IgD-negative memory B cell (primary cell): ENCODE results near the gene TMEM9. TPM values are rescaled to one million over a fixed set of nuclear protein-coding genes. Genes with fewer than 3 reads are reported as not detected.

Experiments
- H3K27ac Mint-ChIP-seq, 3 donors: one replicate each; pipeline ENCODE4 v1.8.0; 2020 to 2022; ENCODE audit warnings: mild to moderate bottlenecking in 3 of 3, mixed read lengths in 3 of 3, moderate library complexity in 1 of 3
- H3K27me3 Mint-ChIP-seq: one replicate; pipeline ENCODE4 v1.8.0; 2021; ENCODE audit warnings: mixed read lengths
- H3K36me3 Mint-ChIP-seq: one replicate; pipeline ENCODE4 v1.8.0; 2020; ENCODE audit warnings: mild to moderate bottlenecking, mixed read lengths
- H3K4me1 Mint-ChIP-seq, 3 donors: one replicate each; pipeline ENCODE4 v1.8.0; 2020 to 2022; ENCODE audit warnings: mixed read lengths in 3 of 3, mild to moderate bottlenecking in 1 of 3
- H3K4me3 Mint-ChIP-seq, 4 donors: one replicate each; pipeline ENCODE4 v1.8.0; 2020 to 2022; ENCODE audit warnings: mild to moderate bottlenecking in 4 of 4, mixed read lengths in 4 of 4, moderate library complexity in 3 of 4
- H3K9me3 Mint-ChIP-seq, 3 donors: one replicate each; pipeline ENCODE4 v1.8.0; 2020 to 2021; ENCODE audit warnings: mixed read lengths in 3 of 3, mild to moderate bottlenecking in 1 of 3
- polyA plus RNA-seq: library from polyadenylated mRNA; unstranded; fragments of 300-500 nt; fragmentation: Illumina TruSeq; gene quantifications from one replicate; pipeline ENCODE4 v1.2.3, GENCODE V29; 2021

The TMEM9 gene
- polyA plus RNA-seq, 1 donor from 2014 or later = 25.4 TPM

DNA sequence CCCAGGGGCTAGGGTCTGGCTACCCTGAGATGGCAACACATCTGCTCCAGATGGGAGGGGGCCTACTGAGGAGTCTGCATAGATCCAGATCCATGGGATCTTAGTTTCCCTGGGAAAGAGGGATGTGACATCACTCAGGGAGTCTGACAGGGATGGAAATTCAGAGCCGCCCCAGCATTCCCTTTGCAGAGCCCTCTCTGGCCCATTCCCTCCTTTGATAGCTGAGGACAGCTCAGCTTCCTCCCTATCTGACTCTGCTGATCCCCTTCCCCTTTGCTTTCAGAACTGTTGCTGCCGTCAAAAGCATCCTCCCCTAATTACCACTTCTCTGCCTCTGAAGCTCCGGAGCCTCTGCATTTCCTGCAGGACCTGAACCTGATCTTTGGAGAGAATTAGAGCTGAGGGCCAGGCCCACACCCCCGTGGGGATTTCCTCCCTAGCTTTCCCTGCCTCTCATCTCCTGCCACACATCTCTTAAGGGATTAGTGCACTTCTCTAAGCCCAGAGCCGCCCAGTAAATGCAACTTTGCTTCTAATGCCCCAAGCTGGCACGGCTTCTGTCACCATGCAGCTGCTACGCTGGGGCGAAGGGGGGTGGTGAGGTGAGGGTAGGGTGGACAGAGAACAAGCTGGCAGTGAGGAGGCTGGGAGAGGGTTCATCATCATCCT lies 17.8 kb downstream of the TMEM9 start:
- Mint-ChIP-seq H3K27ac (no peak overlapping the region), H3K4me3 (no peak overlapping the region), H3K27me3 (no peaks in the 10 kb centered on the region), H3K9me3 (peaks cover 0 to 3% (median 0%) of the 10 kb centered on the region in 3 donors), H3K36me3 (peaks cover 7% of the 10 kb centered on the region), H3K4me1 (peaks cover 0 to 2% (median 0%) of the 10 kb centered on the region in 3 donors)

DNA sequence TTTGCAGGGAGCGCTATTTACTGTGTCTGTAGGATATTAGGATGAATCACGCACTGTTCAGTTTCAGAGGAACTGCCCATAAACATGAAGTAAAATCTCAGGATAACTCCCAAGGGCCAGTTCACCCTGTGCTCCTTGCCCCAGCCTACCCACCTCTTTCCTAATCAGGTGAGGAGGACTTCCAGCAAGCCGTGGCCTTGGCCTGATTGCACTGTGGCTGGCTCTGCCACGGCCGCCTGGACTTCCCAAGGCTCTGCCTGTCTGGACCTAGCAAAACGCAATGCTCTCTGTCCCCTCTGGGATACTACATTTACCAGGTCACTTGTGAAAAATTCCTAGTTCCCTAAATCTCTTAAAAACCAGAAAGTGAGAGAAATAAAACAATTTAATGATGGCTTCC lies 19.9 kb downstream of the TMEM9 start:
- Mint-ChIP-seq H3K9me3 (peaks cover 0 to 3% (median 0%) of the 10 kb centered on the region in 3 donors), H3K4me3 (no peak overlapping the region), H3K27ac (no peak overlapping the region), H3K27me3 (no peaks in the 10 kb centered on the region), H3K4me1 (no peaks in the 10 kb centered on the region), H3K36me3 (peaks cover 11% of the 10 kb centered on the region)

DNA sequence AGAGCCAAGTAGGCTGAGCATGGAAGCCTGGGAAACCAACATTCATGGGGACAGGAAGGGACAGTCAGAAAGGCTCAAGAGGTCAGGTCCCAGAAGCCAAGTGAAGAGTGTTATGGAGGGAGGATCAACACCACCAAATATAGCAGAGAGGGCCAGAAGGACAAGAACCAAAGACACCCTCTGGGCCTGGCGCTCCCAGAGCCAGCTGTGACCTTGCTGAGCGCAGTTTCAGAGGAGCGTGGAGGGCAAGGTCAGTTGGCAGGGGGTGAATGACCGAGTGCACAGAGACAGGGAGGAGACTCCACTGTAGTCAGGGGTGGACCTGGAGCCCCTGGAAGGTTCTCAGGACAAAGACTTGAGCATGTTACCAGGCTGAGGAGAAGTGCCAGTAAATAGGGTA lies 22.9 kb downstream of the TMEM9 start:
- Mint-ChIP-seq H3K4me3 (no peak overlapping the region), H3K36me3 (peaks cover 11% of the 10 kb centered on the region), H3K9me3 (peaks cover 0 to 3% (median 0%) of the 10 kb centered on the region in 3 donors), H3K27me3 (peaks cover 1% of the 10 kb centered on the region), H3K27ac (no peak overlapping the region), H3K4me1 (no peaks in the 10 kb centered on the region)

GRCh38 chr1:201128962-201129361 lies 25.3 kb downstream of the TMEM9 start:
- Mint-ChIP-seq H3K36me3 (peaks cover 8% of the 10 kb centered on the region), H3K4me3 (no peak overlapping the region), H3K27ac (no peak overlapping the region), H3K4me1 (no peaks in the 10 kb centered on the region), H3K27me3 (peaks cover 4% of the 10 kb centered on the region), H3K9me3 (peaks cover 0 to 3% (median 0%) of the 10 kb centered on the region in 3 donors)

DNA sequence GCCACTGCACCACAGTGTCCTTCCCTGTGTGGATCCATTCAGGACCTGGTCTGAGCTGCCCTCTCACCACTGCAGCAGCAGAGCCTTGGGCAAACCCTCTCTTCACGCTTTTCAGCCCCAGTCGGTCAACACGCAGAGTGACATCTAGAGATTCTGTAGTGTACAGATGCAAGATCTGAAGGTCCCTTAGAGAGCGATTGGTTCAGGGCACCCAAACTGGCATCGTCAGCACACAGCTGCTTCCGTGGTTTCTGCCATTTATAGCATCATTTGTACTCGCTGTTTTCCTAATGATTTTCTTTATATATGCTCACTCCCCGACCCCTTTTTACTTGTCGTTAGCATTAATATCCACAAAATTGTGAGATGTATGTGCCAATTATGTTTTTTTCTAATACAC lies 25.8 kb downstream of the TMEM9 start:
- H3K36me3 Mint-ChIP-seq = peaks cover 8% of the 10 kb centered on the region
- no peaks in the 10 kb centered on the region for H3K4me1 Mint-ChIP-seq
- peaks cover 4% of the 10 kb centered on the region for H3K27me3 Mint-ChIP-seq
- H3K27ac Mint-ChIP-seq = no peak overlapping the region
- peaks cover 0 to 3% (median 0%) of the 10 kb centered on the region in 3 donors for H3K9me3 Mint-ChIP-seq
- H3K4me3 Mint-ChIP-seq = no peak overlapping the region

- Mint-ChIP-seq H3K27me3 (peaks cover 4% of the 10 kb centered on the region), H3K4me1 (no peaks in the 10 kb centered on the region), H3K27ac (no peak overlapping the region), H3K36me3 (peaks cover 7% of the 10 kb centered on the region), H3K9me3 (peaks cover 0 to 3% (median 0%) of the 10 kb centered on the region in 3 donors), H3K4me3 (no peak overlapping the region)
These were observed 26.4 kb downstream of the TMEM9 start for GRCh38 chr1:201127755-201128455.

DNA sequence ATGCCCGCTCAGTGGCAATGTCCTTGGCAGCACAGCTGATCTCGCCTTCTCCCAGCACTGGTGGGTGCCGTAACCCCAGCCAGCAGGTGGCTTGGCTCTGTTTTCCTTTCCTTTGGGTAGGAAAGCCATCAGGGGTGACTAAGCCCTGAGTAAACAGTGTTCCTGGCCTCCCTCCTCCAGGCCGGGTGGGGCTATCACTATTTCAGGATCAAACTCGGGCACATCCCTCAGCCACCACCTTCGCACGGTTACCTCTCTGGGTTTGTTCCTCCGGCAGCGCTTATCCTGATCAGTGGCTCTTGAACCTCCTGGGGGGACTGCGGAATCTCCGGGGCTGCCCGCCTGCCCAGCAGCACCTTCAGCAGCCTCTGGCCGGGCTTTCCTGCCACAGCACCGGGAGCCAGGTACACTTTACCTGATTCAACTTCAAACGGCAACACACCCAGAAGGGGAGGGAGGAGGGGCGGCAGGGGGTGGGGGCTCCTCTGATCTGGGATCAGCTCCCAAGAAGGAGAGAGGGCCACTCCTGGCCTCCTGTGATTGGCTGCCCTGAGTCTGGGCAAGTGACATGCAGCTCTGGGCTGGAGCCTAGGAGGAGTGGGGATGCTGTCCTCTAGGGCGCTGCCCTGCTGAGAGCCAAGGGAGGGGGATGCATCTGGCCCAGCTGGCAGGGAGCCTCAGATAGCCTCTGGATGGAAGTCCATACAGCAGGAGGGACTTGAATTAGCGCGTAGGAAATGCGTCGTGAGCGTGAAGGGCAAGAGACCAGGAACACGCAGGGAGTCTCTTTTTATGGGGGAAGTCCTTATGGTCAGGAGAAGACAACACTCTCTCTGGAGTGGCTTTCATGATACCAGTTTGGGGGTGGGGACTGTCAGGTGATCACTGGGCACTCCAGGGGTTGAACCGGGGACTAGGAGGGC lies 27.2 kb downstream of the TMEM9 start, which contains the start of gene ASCL5:
Gene ASCL5, minus strand, starts transcription at position 353 of the 923 bp plus-strand sequence. CDS start 11,812 bp downstream, outside the sequence.
- Mint-ChIP-seq H3K36me3 (peaks cover 4% of the 10 kb centered on the region), H3K27ac (no peak within 1 kb of the TSS), H3K9me3 (no peaks in the 10 kb centered on the region), H3K27me3 (peaks cover 4% of the 10 kb centered on the region), H3K4me1 (no peaks in the 10 kb centered on the region), H3K4me3 (no peak within 1 kb of the TSS)

DNA sequence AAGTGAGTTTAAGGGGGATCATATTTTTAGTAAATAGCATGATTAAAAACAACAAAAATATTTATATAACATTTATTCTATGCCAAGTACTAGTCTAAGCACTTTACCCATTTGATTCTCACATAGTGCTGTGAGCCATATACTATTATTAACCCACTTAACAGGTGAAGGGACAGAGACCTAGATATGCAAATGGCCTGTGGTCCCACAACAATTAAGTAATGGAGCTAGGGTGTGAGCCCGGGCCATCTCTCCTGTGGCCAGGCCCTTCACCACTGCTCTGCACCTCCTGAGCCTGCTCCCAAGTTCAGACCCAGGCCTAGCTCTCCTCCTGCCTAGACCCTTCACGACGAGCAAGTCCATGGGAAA lies 27.8 kb downstream of the TMEM9 start:
- no peak overlapping the region for H3K27ac Mint-ChIP-seq

GRCh38 chr1:201125800-201126199 lies 28.5 kb downstream of the TMEM9 start:
- Mint-ChIP-seq H3K4me1 (no peaks in the 10 kb centered on the region), H3K27ac (no peak overlapping the region), H3K36me3 (peaks cover 4% of the 10 kb centered on the region), H3K9me3 (no peaks in the 10 kb centered on the region), H3K4me3 (no peak overlapping the region), H3K27me3 (peaks cover 9% of the 10 kb centered on the region)

More for the DNA sequence above, 27.8 kb downstream of the TMEM9 start:
- Mint-ChIP-seq H3K27me3 (peaks cover 7% of the 10 kb centered on the region), H3K9me3 (no peaks in the 10 kb centered on the region), H3K4me3 (no peak overlapping the region), H3K36me3 (peaks cover 4% of the 10 kb centered on the region), H3K4me1 (no peaks in the 10 kb centered on the region)

- Mint-ChIP-seq H3K27ac (no peak overlapping the region), H3K4me1 (peaks cover 0 to 1% (median 0%) of the 10 kb centered on the region in 3 donors), H3K9me3 (no peaks in the 10 kb centered on the region), H3K36me3 (peaks cover under 1% of the 10 kb centered on the region), H3K4me3 (no peak overlapping the region), H3K27me3 (peaks cover 9% of the 10 kb centered on the region)
These were observed 29.3 kb downstream of the TMEM9 start for GRCh38 chr1:201125019-201125418.

- Mint-ChIP-seq H3K9me3 (no peaks in the 10 kb centered on the region), H3K36me3 (no peaks in the 10 kb centered on the region), H3K27me3 (peaks cover 11% of the 10 kb centered on the region), H3K4me3 (no peak overlapping the region), H3K27ac (no peak overlapping the region), H3K4me1 (peaks cover 0 to 6% (median 1%) of the 10 kb centered on the region in 3 donors)
These were observed 30.4 kb downstream of the TMEM9 start for GRCh38 chr1:201123866-201124265.

GRCh38 chr1:201122321-201122957 lies 31.8 kb downstream of the TMEM9 start:
- H3K27me3 Mint-ChIP-seq = peaks cover 12% of the 10 kb centered on the region
- H3K36me3 Mint-ChIP-seq = no peaks in the 10 kb centered on the region
- no peak overlapping the region for H3K27ac Mint-ChIP-seq
- H3K4me1 Mint-ChIP-seq = peaks cover 0 to 6% (median 1%) of the 10 kb centered on the region in 3 donors
- no peaks in the 10 kb centered on the region for H3K9me3 Mint-ChIP-seq
- H3K4me3 Mint-ChIP-seq = no peak overlapping the region

GRCh38 chr1:201119206-201120197 lies 34.8 kb downstream of the TMEM9 start:
- no peak overlapping the region for H3K27ac Mint-ChIP-seq
- H3K9me3 Mint-ChIP-seq = no peaks in the 10 kb centered on the region
- peaks cover 23% of the 10 kb centered on the region for H3K27me3 Mint-ChIP-seq
- peaks cover under 1 to 6% (median 1%) of the 10 kb centered on the region in 3 donors for H3K4me1 Mint-ChIP-seq
- H3K36me3 Mint-ChIP-seq = no peaks in the 10 kb centered on the region
- peak overlapping the region in 1 of 4 donors; percentile 45 for H3K4me3 Mint-ChIP-seq
